HCT116 (cell line): ENCODE results near the gene PAN3. TPM values are rescaled to one million over a fixed set of nuclear protein-coding genes. Genes with fewer than 3 reads are reported as not detected.

Experiments
- ATAC-seq: fragments of 200-7000 bp; cut with Tn5 transposase; 2 replicates; pipeline ENCODE4 v1.9.1; 2020; ENCODE audit warnings: mild to moderate bottlenecking, moderate library complexity
- BruUV-seq: library from RNA; stranded (reverse); fragments of 400-500 nt; replicated peaks from 2 replicates; lab custom pipeline; 2021; lab: Mats Ljungman, UMichigan
- CTCF ChIA-PET: fragments of 300-600 bp; sonication (Branson Sonifier 250); formaldehyde crosslinking; loops from one replicate; lab custom pipeline; 2021; ENCODE audit warnings: antibody characterized with exemption; lab: Charles Lee
- POLR2A ChIA-PET: fragments of 300-600, 350-600 bp; sonication (Branson Sonifier 250); formaldehyde crosslinking; loops from one replicate; lab custom pipeline; 2021; ENCODE audit warnings: antibody characterized with exemption; lab: Charles Lee
- RAD21 ChIA-PET, 2 experiments: fragments of 300-600 bp; sonication (Branson Sonifier 250); formaldehyde crosslinking; loops; one replicate each; lab custom pipeline; 2023; ENCODE audit warnings: low total read pairs in 2 of 2; ENCODE audit not compliant: uncharacterized antibody in 2 of 2, unreplicated experiment in 2 of 2, low non-redundant PET in 1 of 2; lab: Charles Lee
- DNase-seq: peaks from one replicate; pipeline ENCODE4 v3.0.0-alpha.2; 2010; ENCODE audit warnings: low read depth, low spot score
- H2AFZ ChIP-seq: fragments of 200-600 bp; shearing (Covaris generic), sonication (generic); 2 replicates; pipeline ENCODE4 v1.6.1; 2017; ENCODE audit warnings: low read depth, mixed run types, mixed read lengths, antibody characterized with exemption, low read length; ENCODE audit not compliant: poor library complexity, severe bottlenecking
- H3K27ac ChIP-seq: 2 replicates; pipeline ENCODE4 v1.5.1; 2012; ENCODE audit warnings: low read depth, low read length
- H3K27me3 ChIP-seq: fragments of 200-600 bp; sonication (generic); 2 replicates; pipeline ENCODE4 v1.6.1; 2016; ENCODE audit warnings: mixed run types, low read length, mixed read lengths; ENCODE audit not compliant: insufficient read depth
- H3K36me3 ChIP-seq, 2 experiments: fragments of 200-500 bp in 1 of 2; fragments of 200-600 bp in 1 of 2; sonication (Bioruptor generic) in 1 of 2; sonication (generic) in 1 of 2; 2 replicates each; pipeline versions ENCODE4 v1.5.1 to v1.6.1; 2014 to 2016; ENCODE audit warnings: low read length in 2 of 2, inconsistent platforms in 1 of 2, mixed read lengths in 1 of 2, mixed run types in 1 of 2; ENCODE audit not compliant: insufficient read depth in 2 of 2, control insufficient read depth in 1 of 2
- H3K4me1 ChIP-seq, 2 experiments: fragments of 200-600 bp in 1 of 2; sonication (generic) in 1 of 2; 2 replicates each; pipeline versions ENCODE4 v1.5.1 to v1.6.1; 2012 to 2017; ENCODE audit warnings: low read length in 2 of 2, inconsistent platforms in 1 of 2, mild to moderate bottlenecking in 1 of 2, mixed read lengths in 1 of 2, mixed run types in 1 of 2, moderate library complexity in 1 of 2; ENCODE audit not compliant: insufficient read depth in 2 of 2, control insufficient read depth in 1 of 2
- H3K4me2 ChIP-seq: fragments of 200-600 bp; sonication (generic); 2 replicates; pipeline ENCODE4 v1.6.1; 2017; ENCODE audit warnings: mixed run types, low read length, mixed read lengths
- H3K4me3 ChIP-seq, 2 experiments: fragments of 200-600 bp in 1 of 2; sonication (generic) in 1 of 2; replicated peaks in 1 of 2; 2 replicates each; pipeline ENCODE4 v1.5.1; 2011 to 2016; ENCODE audit warnings: low read length in 2 of 2, control low read depth in 1 of 2, low read depth in 1 of 2, mild to moderate bottlenecking in 1 of 2, mixed read lengths in 1 of 2, mixed run types in 1 of 2
- H3K79me2 ChIP-seq: fragments of 200-600 bp; sonication (generic); 2 replicates; pipeline ENCODE4 v1.6.1; 2017; ENCODE audit warnings: mild to moderate bottlenecking, mixed run types, low read length, moderate library complexity, mixed read lengths; ENCODE audit not compliant: insufficient read depth
- H3K9ac ChIP-seq: fragments of 200-600 bp; sonication (generic); 2 replicates; pipeline ENCODE4 v1.6.1; 2016; ENCODE audit warnings: low read length, mixed read lengths
- H3K9me2 ChIP-seq: fragments of 200-600 bp; sonication (generic), shearing (Covaris generic); 2 replicates; pipeline ENCODE4 v1.6.1; 2017; ENCODE audit warnings: mixed run types, mild to moderate bottlenecking, moderate library complexity; ENCODE audit not compliant: insufficient read depth
- H3K9me3 ChIP-seq, 2 experiments: fragments of 200-500 bp in 1 of 2; fragments of 200-600 bp in 1 of 2; sonication (Bioruptor generic) in 1 of 2; sonication (generic) in 1 of 2; 2 replicates each; pipeline ENCODE4 v1.6.1; 2014 to 2017; ENCODE audit warnings: low read length in 2 of 2, mixed read lengths in 2 of 2, inconsistent platforms in 1 of 2, low read depth in 1 of 2, mild to moderate bottlenecking in 1 of 2, mixed run types in 1 of 2, moderate library complexity in 1 of 2; ENCODE audit not compliant: control insufficient read depth in 1 of 2, insufficient read depth in 1 of 2
- H4K20me1 ChIP-seq: fragments of 200-600 bp; sonication (generic), shearing (Covaris generic); 2 replicates; pipeline ENCODE4 v1.6.1; 2017; ENCODE audit warnings: mixed run types, mild to moderate bottlenecking, moderate library complexity; ENCODE audit not compliant: insufficient read depth
- CTCF ChIP-seq, 3 experiments: fragments of 200-600 bp in 1 of 3; sonication (generic) in 1 of 3; IDR thresholded peaks in 2 of 3; conservative IDR thresholded peaks in 1 of 3; 2 replicates each; pipeline ENCODE4 v1.5.1; 2012 to 2017; ENCODE audit warnings: low read depth in 2 of 3, low read length in 2 of 3, antibody characterized with exemption in 1 of 3, borderline replicate concordance in 1 of 3, control low read depth in 1 of 3, mild to moderate bottlenecking in 1 of 3, mixed read lengths in 1 of 3, mixed run types in 1 of 3, moderate library complexity in 1 of 3; ENCODE audit not compliant: insufficient read depth in 1 of 3
- EGR1 ChIP-seq: IDR thresholded peaks from 2 replicates; pipeline ENCODE4 v1.6.1; 2012; ENCODE audit warnings: low read depth
- JUND ChIP-seq: IDR thresholded peaks from 2 replicates; pipeline ENCODE4 v1.6.1; 2012
- MAX ChIP-seq: IDR thresholded peaks from 2 replicates; pipeline ENCODE4 v1.6.1; 2012
- POLR2A ChIP-seq: IDR thresholded peaks from 2 replicates; pipeline ENCODE4 v1.7.0; 2011; ENCODE audit warnings: borderline replicate concordance; ENCODE audit not compliant: insufficient read depth, insufficient read length; ENCODE audit errors: extremely low read depth
- REST ChIP-seq: IDR thresholded peaks from 2 replicates; pipeline ENCODE4 v1.6.1; 2012; ENCODE audit warnings: low read depth
- SIN3A ChIP-seq: IDR thresholded peaks from 2 replicates; pipeline ENCODE4 v1.6.1; 2012; ENCODE audit warnings: low read depth
- SP1 ChIP-seq: IDR thresholded peaks from 2 replicates; pipeline ENCODE4 v1.6.1; 2012; ENCODE audit warnings: low read depth
- SRF ChIP-seq: IDR thresholded peaks from 2 replicates; pipeline ENCODE4 v1.6.1; 2012; ENCODE audit warnings: low read depth
- YY1 ChIP-seq: IDR thresholded peaks from 2 replicates; pipeline ENCODE4 v1.6.1; 2011; ENCODE audit warnings: low read length, low read depth, moderate library complexity, mild to moderate bottlenecking; ENCODE audit not compliant: insufficient replicate concordance; ENCODE audit errors: extremely low read depth
- ZBTB33 ChIP-seq: IDR thresholded peaks from 2 replicates; pipeline ENCODE4 v1.6.1; 2011; ENCODE audit warnings: mild to moderate bottlenecking, low read length, moderate library complexity; ENCODE audit not compliant: insufficient replicate concordance; ENCODE audit errors: extremely low read depth
- ZFX ChIP-seq: fragments of 450-650 bp; IDR thresholded peaks from 2 replicates; pipeline ENCODE4 v1.6.1; 2017
- intact Hi-C: fragments of 100-400 bp; cut with micrococcal nuclease; formaldehyde crosslinking; loops from 2 replicates; pipeline ENCODE4 v1.10.0; 2022
- total RNA-seq: library from RNA; stranded (reverse); gene quantifications from one replicate; pipeline ENCODE4 v1.2.1, GENCODE V29; 2021; ENCODE audit not compliant: unreplicated experiment

The PAN3 gene
- total RNA-seq, 1 experiment from 2014 or later: 30.1 TPM

- no peaks in the 10 kb centered on the region for H4K20me1 ChIP-seq
- no peak for TF ChIP-seq ZFX
- TF ChIP-seq SIN3A: no peak
- TF ChIP-seq REST: no peak
- no peak for TF ChIP-seq POLR2A
- TF ChIP-seq YY1: no peak
- no peak for TF ChIP-seq ZBTB33
- no peak for TF ChIP-seq JUND
- TF ChIP-seq SP1: no peak
- no peak for TF ChIP-seq SRF
- no peak for TF ChIP-seq MAX
- TF ChIP-seq EGR1: no peak
- no peak for TF ChIP-seq CTCF (IDR thresholded peaks at IDR 0.05 in 2 of 3, conservative IDR thresholded peaks at IDR 0.05 in 1 of 3; ENCODE audit: borderline replicate concordance in 1 of 3, insufficient read depth in 1 of 3, low read depth in 2 of 3, low read length in 2 of 3)
- DNase-seq (no peak), ATAC-seq (no peak)
- ChIA-PET POLR2A (no interaction called here), CTCF (no interaction called here), RAD21 (no interaction called here)
- no peak overlapping the region for H2AFZ ChIP-seq
- no TSS peak for BruUV-seq
- H3K9me2 ChIP-seq: no peaks in the 10 kb centered on the region
- H3K4me2 ChIP-seq: no peak overlapping the region
- no peak overlapping the region for H3K27ac ChIP-seq
- no peaks in the 10 kb centered on the region for H3K36me3 ChIP-seq
- no peaks in the 10 kb centered on the region for H3K79me2 ChIP-seq
- no peaks in the 10 kb centered on the region for H3K27me3 ChIP-seq
- H3K4me1 ChIP-seq: no peaks in the 10 kb centered on the region
- no peak overlapping the region for H3K9ac ChIP-seq
- no peak overlapping the region for H3K4me3 ChIP-seq
- H3K9me3 ChIP-seq: no peaks in the 10 kb centered on the region
- intact Hi-C loops: loop anchor here (10.0 kb wide), 1 partner anchor 1044 kb away; no protein-coding TSS in a partner anchor
Measured at GRCh38 chr13:28320884-28321574, 182.7 kb downstream of the PAN3 start.
